GM12878 (cell line): ENCODE measurements around the gene TASOR2. TPM values are rescaled to one million over a fixed set of nuclear protein-coding genes. Genes with fewer than 3 reads are reported as not detected.

ENCODE experiments used
- ATF7 ChIP-seq: fragments of 450-650 bp; IDR thresholded peaks from 2 replicates; pipeline ENCODE4 v1.6.1; 2016; ENCODE audit warnings: low read depth, mild to moderate bottlenecking
- BCL3 ChIP-seq: IDR thresholded peaks from 2 replicates; pipeline ENCODE4 v1.6.1; 2011; ENCODE audit warnings: borderline replicate concordance, low read depth, mild to moderate bottlenecking, moderate library complexity, low read length; ENCODE audit not compliant: insufficient read depth, poor library complexity, severe bottlenecking
- BCLAF1 ChIP-seq: fragments of 450-650 bp; IDR thresholded peaks from 2 replicates; pipeline ENCODE4 v1.6.1; 2017; ENCODE audit warnings: antibody characterized with exemption, mild to moderate bottlenecking, moderate library complexity
- MEF2A ChIP-seq: IDR thresholded peaks from 2 replicates; pipeline ENCODE4 v1.6.1; 2011; ENCODE audit warnings: low read depth, mild to moderate bottlenecking, low read length, moderate library complexity; ENCODE audit not compliant: insufficient read depth
- MLLT1 ChIP-seq: fragments of 450-650 bp; IDR thresholded peaks from 2 replicates; pipeline ENCODE4 v1.6.1; 2016; ENCODE audit warnings: mild to moderate bottlenecking
- POU2F2 ChIP-seq: IDR thresholded peaks from 3 replicates; pipeline ENCODE4 v1.6.1; 2011; ENCODE audit warnings: low read depth, mild to moderate bottlenecking, low read length, borderline replicate concordance
- RAD51 ChIP-seq: fragments of 450-650 bp; IDR thresholded peaks from 2 replicates; pipeline ENCODE4 v1.6.1; 2016; ENCODE audit warnings: moderate library complexity, mild to moderate bottlenecking, inconsistent platforms
- RCOR1 ChIP-seq: conservative IDR thresholded peaks from 2 replicates; pipeline ENCODE4 v1.6.1; 2012; ENCODE audit warnings: low read depth, low read length, improper control_type of control experiment
- polyA plus RNA-seq, 11 experiments: library from polyadenylated mRNA; depleted of rRNA in 4 of 11; unstranded in 6 of 11; stranded (reverse) in 5 of 11; fragments of >200 nt; fragmentation: Nextera tagmentation in 4 of 11; fragmentation: Illumina TruSeq in 1 of 11; extraction: Ambion mirVana in 4 of 11; extraction: Trizol in 1 of 11; gene quantifications; 1 replicate in 1 of 11; 2 replicates in 10 of 11; pipeline versions ENCODE4 v1.2.1 to v1.2.3, GENCODE V29; 2011 to 2016; ENCODE audit warnings: inconsistent platforms in 2 of 11, missing spikeins in 2 of 11, low read depth in 1 of 11
- total RNA-seq, 4 experiments: library from RNA; depleted of rRNA in 3 of 4; stranded (reverse); fragments of >200 nt in 3 of 4; fragmentation: Illumina TruSeq in 1 of 4; extraction: Trizol in 1 of 4; gene quantifications; 2 replicates each; pipeline versions ENCODE4 v1.2.1 to v1.2.3, GENCODE V29; 2013 to 2021
- TF ChIP-seq, protein P1 (sequence below): fragments of 450-650 bp; formaldehyde crosslinking; IDR thresholded peaks from 2 replicates; pipeline ENCODE4 v1.5.0; 2022; ENCODE audit warnings: mild to moderate bottlenecking, missing genetic modification characterization

TASOR2 gene
- total and polyA plus RNA-seq, 10 of the 15 experiments (the other 5 are each of a cell fraction or from before 2014, with no cell fraction given) = 8.2 to 54.7 (median 31.0) TPM

- TF ChIP-seq RAD51 (no peak), POU2F2 (no peak), MEF2A (no peak), ATF7 (no peak), BCL3 (no peak), BCLAF1 (no peak), RCOR1 (no peak), MLLT1 (no peak)
- TF ChIP-seq, protein P1, sequence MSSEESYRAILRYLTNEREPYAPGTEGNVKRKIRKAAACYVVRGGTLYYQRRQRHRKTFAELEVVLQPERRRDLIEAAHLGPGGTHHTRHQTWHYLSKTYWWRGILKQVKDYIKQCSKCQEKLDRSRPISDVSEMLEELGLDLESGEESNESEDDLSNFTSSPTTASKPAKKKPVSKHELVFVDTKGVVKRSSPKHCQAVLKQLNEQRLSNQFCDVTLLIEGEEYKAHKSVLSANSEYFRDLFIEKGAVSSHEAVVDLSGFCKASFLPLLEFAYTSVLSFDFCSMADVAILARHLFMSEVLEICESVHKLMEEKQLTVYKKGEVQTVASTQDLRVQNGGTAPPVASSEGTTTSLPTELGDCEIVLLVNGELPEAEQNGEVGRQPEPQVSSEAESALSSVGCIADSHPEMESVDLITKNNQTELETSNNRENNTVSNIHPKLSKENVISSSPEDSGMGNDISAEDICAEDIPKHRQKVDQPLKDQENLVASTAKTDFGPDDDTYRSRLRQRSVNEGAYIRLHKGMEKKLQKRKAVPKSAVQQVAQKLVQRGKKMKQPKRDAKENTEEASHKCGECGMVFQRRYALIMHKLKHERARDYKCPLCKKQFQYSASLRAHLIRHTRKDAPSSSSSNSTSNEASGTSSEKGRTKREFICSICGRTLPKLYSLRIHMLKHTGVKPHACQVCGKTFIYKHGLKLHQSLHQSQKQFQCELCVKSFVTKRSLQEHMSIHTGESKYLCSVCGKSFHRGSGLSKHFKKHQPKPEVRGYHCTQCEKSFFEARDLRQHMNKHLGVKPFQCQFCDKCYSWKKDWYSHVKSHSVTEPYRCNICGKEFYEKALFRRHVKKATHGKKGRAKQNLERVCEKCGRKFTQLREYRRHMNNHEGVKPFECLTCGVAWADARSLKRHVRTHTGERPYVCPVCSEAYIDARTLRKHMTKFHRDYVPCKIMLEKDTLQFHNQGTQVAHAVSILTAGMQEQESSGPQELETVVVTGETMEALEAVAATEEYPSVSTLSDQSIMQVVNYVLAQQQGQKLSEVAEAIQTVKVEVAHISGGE (CRISPR knock-in tag) = no peak
Measured at GRCh38 chr10:5697342-5697741, 12.7 kb downstream of the TASOR2 start (continued).
